Amniotic stem cell (primary cell): Measurements from ENCODE around the gene HJV.
A peak's percentile ranks its signal among the peaks of the same experiment; 100 is the strongest.

Source experiments
- DNase-seq: peaks from one replicate; lab custom pipeline; 2025; lab: John Stamatoyannopoulos, UW

Gene HJV

DNA sequence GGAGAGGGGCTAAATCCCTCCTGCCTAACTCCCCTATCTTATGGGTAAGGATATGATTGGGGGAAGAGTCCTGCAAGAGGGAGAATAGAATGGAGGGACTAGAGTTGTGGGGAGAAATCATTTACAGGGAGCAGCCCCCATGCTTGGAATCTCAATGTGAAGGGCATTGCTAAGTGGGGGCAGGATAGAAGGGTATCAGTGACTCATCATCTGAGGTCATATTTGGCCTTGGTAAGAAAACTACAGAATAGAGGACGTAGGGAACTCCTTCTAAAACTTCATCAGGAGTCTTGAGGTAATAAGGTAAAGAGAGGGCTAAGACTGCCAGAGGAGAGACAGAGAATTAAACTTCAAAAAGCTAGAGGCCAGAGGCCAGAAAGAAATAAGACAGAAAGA is 487 bp downstream of the HJV start:
- no peak for DNase-seq

DNA sequence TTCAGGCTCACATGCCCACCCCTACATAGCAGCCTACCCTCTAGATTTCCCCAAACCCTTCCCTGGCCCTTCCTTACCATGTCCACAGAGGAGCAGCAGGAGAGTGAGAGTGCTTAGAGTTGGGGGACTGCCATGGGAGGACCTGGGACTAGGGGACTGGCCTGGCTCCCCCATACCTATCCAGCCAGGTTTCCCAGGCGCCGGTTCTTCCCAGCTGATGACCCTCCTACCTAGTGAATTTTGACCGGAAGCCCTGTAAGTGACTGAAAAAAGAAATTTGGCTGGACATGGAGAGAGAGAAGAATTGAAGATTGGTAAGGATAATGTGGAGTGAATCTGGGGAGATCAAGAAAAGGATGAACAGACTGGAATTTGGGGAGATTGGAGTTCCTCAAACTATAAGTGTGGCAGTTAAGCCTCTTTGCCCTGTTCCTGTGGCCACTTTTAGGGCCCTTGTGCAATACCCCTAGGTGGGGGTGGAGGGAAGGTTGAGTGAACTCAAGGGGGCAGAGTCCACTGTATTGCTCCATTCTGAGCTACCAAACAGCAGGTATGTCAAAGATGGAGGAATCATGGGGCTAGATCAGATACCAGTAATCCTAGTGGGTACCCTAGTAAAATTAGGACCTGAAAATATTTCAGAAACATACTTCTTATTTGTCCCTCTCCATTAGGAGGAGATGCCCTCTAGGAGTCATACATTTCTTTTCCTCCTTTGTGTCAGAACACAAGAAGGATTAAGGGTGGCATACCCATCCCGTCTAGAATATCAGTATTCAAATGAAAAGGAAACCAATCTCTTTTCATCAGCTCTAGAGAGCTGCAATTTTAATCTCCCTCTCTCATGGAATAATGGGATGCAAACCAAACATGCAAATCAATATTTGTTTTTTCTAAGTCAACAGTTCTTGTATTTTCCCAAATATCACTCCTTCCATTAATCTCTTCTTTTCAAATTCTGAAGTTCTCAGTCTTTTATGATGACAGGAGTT is 1.2 kb downstream of the HJV start:
- DNase-seq = no peak

DNA sequence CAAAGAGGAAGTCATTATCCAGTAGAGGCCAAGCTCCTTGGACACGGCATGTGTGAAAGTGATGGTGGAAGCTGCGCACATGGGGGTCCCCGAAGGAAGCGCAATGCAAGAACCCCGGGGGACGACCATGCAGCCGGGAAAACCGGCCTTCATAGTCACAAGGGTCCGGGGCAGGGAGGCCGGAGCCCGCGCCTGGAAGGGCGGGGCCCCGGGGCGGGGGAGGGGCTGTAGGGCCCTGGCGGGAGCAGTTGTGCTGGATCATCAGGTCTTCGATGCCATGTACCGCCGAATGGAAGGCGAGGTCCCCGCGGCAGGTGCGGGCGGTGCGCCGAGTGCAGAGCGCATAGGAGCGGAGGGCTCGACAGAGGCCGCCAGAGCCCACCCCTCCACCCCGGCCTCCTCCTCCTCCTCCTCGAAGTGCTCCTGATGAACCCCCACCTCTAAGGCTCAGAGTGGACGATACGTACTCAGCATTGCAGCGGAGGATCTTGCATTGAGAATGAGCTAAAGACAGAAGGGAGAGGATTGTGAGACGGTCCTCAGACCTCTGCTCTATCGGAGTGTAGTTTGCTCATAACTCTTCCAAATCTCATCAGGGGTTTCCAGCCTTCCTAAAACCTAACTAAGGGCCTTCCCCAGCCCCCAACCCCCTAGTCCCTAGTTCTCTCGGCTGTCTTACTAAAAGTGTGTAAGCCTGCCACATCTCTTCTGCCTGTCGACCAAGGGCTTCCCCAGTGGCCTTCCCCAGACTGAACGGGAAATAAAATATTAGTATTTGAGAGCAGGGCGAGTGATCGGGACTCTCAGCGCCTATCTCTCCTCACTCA is 2.1 kb downstream of the HJV start:
- DNase-seq = no peak

DNA sequence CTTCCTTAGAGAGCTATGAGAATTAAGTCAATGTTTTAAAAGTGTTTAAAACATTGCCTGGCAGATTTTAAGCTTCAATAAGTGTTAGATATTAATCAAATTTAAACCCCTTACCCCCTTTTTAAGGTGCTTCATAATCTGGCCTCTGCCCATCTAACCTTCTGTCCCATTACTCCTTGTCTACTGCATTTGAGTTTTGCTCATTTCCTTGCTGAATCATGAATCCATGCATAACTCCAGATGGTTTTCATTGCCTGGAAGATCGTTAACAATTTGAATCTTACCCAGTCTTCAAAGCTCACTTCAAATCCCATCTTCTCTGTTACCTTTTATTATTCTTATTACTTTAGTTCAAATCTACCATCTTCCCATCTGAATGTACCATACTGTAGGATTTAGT is 4.6 kb downstream of the HJV start:
- DNase-seq = no peak

DNA sequence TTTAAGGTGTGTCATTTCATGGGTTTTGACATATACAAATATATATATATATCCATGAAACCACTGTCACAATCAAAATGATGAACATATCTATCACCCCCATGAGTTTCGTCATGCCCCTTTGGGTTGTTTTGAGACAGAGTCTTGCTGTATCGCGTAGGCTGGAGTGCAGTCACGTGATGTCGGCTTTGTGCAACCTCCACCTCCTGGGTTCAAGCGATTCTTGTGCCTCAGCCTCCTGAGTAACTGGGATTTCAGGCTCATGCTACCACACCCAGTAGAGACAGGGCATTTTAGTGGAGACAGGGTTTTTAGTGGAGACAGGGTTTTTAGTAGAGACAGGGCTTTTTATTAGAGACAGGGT is 8.0 kb downstream of the HJV start:
- DNase-seq = no peak

DNA sequence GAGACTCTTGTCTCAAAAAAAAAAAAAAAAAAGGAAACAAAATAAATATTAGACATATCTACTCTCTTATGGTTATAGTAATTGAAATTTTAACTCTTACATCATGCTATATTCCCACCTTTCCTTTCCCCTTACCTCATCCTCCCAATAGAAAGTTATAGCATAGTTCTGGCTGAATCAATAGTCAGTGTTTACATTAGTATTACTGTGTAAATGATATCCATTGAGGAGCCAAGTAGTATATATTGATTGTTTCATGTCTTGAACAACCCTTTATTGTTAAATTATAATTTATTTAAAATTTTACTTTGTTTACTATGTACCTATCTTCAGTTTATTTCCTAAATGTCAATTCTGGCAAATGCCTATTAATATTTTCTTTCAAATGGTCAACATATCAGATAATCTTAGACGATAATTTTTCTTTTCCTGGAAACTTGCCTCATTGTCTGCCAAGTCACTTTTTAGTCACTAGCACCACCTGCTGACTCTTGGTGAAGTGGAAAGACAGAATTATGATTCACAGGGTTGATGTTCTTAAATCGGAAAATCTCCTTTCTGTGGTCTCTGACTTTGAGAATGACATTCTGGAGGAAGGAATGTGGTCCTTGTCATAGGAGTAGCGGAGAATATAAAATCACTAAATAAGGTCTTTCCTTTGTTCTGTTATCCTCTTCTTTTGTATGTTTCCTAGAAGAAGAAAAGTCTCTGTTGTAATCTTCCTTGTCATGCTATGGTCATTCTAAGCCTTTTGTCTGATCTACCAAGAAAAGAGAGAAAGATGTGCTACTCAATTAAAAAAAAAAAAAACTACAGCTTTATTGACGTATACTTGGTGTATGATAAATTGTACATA is 8.6 kb downstream of the HJV start:
- peak; percentile 90 for DNase-seq

DNA sequence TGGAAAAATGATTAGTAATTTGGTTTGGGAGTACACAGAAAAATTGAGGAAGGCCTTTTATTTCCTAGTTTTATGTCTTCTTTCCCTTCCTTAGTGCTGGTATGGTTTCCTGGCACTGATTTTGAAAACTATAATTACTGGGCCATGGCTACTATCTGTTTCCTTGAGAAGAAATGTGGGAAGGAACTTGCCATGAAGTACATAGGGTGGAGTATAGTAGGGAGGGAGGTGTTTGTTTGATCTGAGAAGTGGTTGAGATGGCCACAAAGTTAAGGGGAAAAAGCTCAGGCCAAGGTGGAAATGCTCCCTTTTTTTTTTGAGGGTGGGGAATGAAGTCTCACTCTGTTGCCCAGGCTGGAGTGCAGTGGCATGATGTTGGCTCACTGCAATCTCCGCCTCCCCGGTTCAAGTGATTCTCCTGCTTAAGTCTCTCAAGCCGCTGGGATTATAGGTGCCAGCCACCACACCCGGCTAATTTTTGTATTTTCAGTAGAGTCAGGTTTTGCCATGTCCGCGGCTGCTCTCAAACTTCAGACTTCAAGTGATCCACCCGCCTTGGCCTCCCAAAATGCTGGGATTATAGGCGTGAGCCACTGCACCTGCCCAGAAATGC is 11.3 kb downstream of the HJV start:
- no peak for DNase-seq

DNA sequence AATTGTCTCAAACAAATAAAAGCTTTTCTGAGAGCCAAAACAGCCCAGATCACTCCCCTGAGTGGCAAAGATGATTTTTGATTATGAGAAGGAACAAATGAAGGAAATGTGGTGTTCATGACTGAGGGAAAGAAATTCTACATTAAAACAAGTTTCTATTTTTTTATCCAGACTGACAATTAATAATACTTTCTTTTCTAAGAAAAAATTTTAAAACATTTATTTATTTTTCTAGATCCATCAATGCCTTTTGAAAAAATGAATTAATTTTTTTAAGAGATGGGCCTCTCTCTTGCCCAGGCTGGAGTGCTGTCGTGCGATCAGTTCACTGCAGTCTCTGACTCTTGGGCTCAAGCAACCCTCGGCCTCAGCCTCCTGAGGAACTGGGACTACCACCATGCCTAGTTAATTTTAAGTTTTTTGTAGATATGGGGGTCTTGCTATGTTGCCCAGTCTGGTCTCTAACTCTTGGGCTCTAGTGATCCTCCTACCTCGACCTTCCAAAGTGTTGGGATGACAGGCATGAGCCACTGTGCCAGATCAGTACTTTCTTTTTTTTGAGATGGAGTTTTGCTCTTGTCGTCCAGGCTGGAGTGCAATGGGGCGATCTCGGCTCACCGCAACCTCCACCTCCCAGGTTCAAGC is 13.9 kb downstream of the HJV start:
- DNase-seq = no peak

DNA sequence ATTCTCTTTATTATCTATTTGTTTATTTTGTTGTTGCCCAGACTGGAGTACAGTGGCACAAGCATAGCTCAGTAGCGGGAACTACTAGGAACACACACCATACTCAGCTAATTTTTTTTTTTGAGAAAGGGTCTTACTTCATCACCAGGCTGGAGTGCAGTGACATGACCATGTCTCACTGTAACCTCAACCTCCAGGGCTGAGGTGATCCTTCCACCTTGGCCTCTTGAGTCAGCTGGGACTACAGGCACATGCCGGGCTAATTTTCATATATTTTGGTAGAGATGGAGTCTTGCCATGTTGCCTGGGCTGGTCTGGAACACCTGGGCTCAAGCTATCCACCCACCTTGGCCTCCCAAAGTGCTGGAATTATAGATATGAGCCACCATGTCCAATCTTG is 19.8 kb downstream of the HJV start:
- no peak for DNase-seq

DNA sequence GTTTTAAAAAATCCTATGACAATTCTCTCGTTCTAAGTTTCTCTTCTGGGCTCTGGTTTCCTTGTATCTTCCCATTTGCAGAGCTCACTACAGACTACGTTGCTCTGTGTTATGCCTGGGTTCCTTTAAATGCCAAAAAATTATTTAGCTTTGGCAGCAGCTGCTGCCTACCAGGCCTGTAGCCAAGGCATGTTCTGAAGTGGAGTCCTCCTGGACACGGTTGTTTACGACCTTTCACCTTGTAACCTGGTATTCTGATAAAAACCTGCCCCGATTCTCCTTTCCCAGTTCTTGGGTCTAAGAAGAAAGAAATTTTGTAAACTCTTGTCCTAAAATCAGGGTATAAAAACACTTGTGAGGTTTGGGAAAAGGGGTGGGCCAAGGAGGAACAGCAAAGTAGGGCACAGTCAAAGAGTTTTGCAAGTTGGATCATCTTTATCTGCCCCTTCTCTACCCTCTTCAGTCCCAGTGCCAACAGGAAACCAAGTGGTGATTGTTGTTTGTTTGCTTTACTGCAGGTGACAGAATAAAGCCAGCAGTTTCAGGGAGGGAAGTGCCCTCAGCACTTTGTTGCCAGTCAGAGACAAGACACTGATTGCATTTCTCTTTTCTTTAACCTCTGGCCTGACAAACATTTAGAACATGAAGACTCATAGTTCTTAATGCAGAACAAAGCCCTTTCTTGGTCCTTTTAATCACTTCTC is 22.1 kb downstream of the HJV start:
- no peak for DNase-seq

DNA sequence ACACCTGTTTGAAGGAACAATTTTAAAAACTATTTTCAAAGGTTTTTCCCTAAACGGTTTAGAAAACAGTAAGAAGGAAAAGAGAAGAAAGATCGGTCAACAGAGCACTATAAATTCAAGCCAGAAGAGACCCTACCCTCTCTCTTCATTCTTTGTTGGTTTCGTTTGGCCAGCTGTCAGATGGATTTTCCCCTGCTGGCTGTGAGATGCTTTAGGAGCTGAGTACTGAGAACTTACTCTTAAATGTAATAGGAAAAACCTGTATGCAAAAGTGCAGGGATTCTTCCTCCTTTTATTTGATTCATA is 23.9 kb downstream of the HJV start:
- no peak for DNase-seq

DNA sequence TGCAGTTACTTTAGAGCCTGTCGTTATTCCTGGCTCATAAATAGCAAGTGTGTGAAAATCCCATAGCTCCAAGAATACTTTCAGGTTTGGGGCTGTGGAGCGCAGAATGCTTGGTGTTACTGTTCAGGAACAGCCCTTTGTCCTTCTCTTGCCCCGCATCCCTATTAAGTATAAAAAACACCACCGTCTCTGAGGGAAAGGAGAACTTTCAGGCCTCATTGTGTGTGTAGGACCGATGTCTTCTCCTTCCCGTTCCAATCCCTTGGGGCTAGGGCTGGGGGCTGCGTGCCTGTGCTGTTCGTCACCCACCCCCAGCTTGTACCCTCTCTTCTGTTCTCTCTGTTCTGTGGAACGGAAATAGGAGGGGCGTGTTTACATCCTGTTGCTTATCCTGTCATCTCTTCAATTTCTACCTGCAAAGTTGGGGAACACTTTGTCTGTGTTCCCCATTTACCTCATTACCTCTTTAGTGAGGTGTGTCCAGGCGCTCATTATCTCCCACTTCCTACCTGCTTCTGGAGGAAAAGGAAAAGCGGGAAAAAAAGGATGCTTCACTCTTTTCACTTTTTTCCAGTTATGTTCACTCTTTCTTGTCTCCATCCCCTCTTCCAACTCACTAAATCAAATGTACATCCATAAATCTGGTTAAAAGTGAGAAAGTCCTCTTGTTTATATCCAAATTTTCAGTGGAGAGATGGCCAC is 24.4 kb downstream of the HJV start:
- DNase-seq = no peak

DNA sequence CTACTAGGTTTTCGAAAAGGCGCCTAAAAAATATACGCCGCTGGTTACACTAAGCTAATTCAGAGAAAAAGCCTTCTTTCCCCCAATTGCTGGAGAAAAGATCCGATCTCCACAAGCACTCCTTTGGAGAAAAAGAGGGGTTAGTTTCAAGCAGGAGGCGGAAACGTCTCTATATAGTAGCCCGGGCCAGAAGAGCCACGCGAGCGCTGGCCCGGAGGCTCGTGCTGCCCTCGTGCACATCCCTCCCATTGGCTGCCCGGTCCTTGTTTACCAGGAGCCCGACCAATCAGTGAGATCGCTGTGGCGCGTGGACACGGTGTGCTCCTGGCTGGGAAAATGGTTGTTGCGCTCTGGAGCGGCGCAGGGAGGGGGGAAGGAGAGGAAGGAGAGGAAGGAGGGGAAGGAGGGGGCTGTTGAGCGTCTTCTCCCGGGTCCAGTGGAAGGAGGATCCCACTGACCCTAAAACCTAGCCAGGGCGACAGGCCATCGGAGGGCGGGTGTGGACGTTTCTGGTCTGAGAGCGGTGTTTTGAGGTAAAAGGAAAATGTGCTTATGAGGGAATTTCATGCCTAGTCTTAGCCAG is 25.0 kb downstream of the HJV start, which contains the start of gene TXNIP:
TSS of gene TXNIP (minus strand) at position 147 of the 583 bp plus-strand sequence. CDS start 313 bp downstream, outside the sequence.
- peak; percentile 93 for DNase-seq

DNA sequence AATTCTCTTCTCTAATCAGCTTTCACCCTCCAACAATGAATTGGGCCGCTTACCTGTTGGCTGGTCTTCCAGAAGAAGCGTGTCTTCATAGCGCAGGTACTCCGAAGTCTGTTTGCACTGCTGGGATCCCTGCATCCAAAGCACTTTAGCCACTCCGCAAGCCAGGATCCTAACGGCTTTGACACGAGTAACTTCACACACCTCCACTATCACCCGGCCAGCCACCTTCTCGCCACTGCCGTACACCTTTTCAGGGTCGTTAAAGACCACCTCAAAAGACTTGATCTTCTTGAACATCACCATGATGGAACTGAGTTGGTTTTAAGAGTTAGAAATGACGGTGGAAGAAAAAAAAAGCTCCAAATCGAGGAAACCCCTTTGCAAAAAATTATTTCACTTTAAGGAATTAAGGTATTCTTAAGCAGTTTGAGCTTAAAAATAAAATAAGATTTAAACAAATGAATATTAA is 25.5 kb downstream of the HJV start:
- no peak for DNase-seq

DNA sequence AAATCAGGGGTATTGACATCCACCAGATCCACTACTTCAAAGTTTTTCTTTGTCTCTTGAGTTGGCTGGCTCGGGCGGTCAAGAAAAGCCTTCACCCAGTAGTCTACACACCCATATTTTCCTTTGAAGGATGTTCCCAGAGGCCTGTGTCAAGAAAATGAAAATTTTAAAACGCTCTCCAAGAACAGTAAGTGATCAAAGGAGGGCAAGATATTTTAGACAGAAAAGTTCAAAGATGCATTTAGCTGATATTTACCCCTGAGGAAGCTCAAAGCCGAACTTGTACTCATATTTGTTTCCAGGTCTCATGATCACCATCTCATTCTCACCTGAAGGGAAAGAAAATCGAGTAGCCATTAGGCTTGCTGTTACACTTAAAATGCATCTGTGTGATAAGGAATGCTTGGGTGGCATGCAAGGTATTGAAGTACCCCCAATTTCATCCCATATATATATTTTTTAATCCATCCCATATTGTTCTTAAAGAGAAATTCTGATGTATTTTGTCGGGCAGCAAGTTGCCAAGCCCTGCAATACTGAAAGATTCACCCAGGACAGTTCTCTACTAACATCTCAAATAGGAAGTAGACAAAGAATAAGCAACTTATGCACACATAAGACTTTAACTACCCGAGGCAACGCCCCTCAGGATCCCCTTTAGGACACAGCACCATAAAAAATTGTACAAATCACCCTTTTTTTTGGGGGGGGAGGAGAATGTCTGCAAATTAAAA is 26.2 kb downstream of the HJV start:
- no peak for DNase-seq

DNA sequence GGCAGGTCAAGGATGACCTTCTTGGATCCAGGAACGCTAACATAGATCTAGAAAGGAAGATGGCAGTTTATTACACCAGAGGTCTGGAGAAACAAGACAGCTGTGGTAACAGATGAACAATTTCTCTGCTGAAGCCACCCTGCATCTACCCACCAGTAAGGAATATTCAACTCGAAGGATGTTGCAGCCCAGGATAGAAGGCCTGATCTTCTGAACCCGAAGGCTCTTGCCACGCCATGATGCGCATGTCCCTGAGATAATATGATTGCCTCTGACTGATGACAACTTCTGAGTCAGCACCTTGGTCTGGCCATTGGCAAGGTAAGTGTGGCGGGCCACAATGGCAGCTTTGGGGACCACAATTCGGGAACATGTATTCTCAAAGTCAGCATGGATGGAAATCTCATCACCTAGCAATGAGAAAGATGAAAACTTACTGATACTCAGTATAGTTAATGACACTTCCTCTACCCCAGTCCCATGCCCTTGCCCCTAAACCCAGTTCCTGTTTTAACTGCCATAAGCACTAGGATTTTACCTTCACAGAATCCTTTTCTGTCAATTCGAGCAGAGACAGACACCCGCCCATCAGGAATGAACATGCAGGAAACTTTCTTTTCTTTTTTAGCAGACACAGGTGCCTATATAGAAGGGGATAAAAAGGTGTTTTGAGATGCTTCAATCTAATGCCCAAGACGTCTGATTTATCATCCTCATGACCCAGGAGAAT is 27.0 kb downstream of the HJV start:
- DNase-seq = no peak

DNA sequence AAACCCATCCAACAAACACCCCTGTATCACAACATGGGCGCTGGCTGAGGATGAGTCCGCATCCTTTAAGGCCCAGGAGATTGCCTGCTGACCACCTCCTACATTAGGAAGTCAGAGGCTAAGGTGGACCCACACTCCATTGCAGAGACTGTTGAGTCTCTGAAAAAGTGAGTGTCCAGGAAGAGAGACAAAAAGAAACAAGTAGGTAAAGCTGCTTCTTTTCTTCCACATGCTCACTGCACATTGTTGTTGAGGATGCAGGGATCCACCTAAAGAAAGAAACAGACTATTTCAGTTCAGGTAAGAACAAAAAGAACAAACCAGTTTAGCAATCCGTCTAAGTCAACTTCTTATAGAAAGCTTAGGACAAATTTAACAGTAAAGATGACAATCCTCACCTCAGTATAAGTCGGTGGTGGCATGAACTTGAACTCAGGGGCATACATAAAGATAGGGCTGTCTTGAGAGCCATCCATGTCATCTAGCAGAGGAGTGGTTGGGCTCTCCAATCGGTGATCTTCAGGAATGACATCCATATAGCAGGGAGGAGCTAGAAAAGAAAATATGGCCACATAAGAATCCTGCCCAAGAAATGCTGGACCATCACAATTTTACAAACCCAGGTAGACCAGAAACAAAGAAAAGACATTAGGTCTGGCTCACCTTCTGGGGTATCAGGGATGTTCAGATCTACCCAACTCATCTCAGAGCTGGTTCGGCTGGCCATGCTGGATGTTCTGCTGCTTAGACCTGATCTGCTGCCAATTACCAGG is 27.7 kb downstream of the HJV start:
- DNase-seq = no peak
